ENCODE measurements around the gene ENPP1.

DNA sequence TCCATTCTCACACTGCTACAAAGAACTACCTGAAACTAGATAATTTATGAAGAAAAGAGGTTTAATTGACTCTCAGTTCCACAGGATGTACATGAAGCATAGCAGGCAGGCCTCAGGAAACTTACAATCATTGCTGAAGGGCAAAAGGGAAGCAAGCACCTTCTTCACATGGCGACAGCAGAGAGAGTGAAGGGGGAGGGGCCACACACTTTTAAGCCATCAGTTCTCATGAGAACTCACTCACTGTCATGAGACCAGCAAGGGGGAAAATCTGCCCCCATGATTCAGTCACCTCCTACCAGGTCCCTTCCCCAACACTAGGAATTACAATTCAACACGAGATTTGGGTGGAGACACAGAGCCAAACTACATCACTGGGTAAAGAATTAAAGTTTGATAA lies 12.5 kb upstream of the ENPP1 start:
- TF ChIP-seq, protein P1, sequence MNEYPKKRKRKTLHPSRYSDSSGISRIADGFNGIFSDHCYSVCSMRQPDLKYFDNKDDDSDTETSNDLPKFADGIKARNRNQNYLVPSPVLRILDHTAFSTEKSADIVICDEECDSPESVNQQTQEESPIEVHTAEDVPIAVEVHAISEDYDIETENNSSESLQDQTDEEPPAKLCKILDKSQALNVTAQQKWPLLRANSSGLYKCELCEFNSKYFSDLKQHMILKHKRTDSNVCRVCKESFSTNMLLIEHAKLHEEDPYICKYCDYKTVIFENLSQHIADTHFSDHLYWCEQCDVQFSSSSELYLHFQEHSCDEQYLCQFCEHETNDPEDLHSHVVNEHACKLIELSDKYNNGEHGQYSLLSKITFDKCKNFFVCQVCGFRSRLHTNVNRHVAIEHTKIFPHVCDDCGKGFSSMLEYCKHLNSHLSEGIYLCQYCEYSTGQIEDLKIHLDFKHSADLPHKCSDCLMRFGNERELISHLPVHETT (tag by site-specific recombination; IDR thresholded peaks at IDR 0.05) = no peak
- TF ChIP-seq, protein P2, sequence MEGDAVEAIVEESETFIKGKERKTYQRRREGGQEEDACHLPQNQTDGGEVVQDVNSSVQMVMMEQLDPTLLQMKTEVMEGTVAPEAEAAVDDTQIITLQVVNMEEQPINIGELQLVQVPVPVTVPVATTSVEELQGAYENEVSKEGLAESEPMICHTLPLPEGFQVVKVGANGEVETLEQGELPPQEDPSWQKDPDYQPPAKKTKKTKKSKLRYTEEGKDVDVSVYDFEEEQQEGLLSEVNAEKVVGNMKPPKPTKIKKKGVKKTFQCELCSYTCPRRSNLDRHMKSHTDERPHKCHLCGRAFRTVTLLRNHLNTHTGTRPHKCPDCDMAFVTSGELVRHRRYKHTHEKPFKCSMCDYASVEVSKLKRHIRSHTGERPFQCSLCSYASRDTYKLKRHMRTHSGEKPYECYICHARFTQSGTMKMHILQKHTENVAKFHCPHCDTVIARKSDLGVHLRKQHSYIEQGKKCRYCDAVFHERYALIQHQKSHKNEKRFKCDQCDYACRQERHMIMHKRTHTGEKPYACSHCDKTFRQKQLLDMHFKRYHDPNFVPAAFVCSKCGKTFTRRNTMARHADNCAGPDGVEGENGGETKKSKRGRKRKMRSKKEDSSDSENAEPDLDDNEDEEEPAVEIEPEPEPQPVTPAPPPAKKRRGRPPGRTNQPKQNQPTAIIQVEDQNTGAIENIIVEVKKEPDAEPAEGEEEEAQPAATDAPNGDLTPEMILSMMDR (tag by site-specific recombination; IDR thresholded peaks at IDR 0.05) = no peak
- TF ChIP-seq, protein P3, sequence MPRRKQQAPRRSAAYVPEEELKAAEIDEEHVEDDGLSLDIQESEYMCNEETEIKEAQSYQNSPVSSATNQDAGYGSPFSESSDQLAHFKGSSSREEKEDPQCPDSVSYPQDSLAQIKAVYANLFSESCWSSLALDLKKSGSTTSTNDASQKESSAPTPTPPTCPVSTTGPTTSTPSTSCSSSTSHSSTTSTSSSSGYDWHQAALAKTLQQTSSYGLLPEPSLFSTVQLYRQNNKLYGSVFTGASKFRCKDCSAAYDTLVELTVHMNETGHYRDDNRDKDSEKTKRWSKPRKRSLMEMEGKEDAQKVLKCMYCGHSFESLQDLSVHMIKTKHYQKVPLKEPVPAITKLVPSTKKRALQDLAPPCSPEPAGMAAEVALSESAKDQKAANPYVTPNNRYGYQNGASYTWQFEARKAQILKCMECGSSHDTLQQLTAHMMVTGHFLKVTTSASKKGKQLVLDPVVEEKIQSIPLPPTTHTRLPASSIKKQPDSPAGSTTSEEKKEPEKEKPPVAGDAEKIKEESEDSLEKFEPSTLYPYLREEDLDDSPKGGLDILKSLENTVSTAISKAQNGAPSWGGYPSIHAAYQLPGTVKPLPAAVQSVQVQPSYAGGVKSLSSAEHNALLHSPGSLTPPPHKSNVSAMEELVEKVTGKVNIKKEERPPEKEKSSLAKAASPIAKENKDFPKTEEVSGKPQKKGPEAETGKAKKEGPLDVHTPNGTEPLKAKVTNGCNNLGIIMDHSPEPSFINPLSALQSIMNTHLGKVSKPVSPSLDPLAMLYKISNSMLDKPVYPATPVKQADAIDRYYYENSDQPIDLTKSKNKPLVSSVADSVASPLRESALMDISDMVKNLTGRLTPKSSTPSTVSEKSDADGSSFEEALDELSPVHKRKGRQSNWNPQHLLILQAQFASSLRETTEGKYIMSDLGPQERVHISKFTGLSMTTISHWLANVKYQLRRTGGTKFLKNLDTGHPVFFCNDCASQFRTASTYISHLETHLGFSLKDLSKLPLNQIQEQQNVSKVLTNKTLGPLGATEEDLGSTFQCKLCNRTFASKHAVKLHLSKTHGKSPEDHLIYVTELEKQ (tag by site-specific recombination; IDR thresholded peaks at IDR 0.05; ENCODE audit: borderline replicate concordance) = no peak
- TF ChIP-seq ZNF146 (tag by site-specific recombination; IDR thresholded peaks at IDR 0.05) (no peak), BCL11B (tag by site-specific recombination; IDR thresholded peaks at IDR 0.05; ENCODE audit: low read depth) (no peak), ZBTB8A (tag by site-specific recombination; IDR thresholded peaks at IDR 0.05) (no peak), ZNF560 (tag by site-specific recombination; IDR thresholded peaks at IDR 0.05; ENCODE audit: borderline replicate concordance) (no peak), ZNF140 (tag by site-specific recombination; IDR thresholded peaks at IDR 0.05) (no peak), ZNF549 (tag by site-specific recombination; IDR thresholded peaks at IDR 0.05) (no peak)
- TF ChIP-seq, protein P4, sequence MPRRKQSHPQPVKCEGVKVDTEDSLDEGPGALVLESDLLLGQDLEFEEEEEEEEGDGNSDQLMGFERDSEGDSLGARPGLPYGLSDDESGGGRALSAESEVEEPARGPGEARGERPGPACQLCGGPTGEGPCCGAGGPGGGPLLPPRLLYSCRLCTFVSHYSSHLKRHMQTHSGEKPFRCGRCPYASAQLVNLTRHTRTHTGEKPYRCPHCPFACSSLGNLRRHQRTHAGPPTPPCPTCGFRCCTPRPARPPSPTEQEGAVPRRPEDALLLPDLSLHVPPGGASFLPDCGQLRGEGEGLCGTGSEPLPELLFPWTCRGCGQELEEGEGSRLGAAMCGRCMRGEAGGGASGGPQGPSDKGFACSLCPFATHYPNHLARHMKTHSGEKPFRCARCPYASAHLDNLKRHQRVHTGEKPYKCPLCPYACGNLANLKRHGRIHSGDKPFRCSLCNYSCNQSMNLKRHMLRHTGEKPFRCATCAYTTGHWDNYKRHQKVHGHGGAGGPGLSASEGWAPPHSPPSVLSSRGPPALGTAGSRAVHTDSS (tag by site-specific recombination; IDR thresholded peaks at IDR 0.05) = no peak
- TF ChIP-seq, protein P5, sequence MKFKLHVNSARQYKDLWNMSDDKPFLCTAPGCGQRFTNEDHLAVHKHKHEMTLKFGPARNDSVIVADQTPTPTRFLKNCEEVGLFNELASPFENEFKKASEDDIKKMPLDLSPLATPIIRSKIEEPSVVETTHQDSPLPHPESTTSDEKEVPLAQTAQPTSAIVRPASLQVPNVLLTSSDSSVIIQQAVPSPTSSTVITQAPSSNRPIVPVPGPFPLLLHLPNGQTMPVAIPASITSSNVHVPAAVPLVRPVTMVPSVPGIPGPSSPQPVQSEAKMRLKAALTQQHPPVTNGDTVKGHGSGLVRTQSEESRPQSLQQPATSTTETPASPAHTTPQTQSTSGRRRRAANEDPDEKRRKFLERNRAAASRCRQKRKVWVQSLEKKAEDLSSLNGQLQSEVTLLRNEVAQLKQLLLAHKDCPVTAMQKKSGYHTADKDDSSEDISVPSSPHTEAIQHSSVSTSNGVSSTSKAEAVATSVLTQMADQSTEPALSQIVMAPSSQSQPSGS (tag by site-specific recombination; IDR thresholded peaks at IDR 0.05; ENCODE audit: low read depth) = no peak
- TF ChIP-seq, protein P6, sequence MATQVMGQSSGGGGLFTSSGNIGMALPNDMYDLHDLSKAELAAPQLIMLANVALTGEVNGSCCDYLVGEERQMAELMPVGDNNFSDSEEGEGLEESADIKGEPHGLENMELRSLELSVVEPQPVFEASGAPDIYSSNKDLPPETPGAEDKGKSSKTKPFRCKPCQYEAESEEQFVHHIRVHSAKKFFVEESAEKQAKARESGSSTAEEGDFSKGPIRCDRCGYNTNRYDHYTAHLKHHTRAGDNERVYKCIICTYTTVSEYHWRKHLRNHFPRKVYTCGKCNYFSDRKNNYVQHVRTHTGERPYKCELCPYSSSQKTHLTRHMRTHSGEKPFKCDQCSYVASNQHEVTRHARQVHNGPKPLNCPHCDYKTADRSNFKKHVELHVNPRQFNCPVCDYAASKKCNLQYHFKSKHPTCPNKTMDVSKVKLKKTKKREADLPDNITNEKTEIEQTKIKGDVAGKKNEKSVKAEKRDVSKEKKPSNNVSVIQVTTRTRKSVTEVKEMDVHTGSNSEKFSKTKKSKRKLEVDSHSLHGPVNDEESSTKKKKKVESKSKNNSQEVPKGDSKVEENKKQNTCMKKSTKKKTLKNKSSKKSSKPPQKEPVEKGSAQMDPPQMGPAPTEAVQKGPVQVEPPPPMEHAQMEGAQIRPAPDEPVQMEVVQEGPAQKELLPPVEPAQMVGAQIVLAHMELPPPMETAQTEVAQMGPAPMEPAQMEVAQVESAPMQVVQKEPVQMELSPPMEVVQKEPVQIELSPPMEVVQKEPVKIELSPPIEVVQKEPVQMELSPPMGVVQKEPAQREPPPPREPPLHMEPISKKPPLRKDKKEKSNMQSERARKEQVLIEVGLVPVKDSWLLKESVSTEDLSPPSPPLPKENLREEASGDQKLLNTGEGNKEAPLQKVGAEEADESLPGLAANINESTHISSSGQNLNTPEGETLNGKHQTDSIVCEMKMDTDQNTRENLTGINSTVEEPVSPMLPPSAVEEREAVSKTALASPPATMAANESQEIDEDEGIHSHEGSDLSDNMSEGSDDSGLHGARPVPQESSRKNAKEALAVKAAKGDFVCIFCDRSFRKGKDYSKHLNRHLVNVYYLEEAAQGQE (tag by site-specific recombination; IDR thresholded peaks at IDR 0.05) = no peak

Data from HEK293 (cell line).